GM10847 (cell line): ENCODE results near the gene CNDP2.

Experiments used
- POLR2A ChIP-seq: IDR thresholded peaks from 2 replicates; pipeline ENCODE4 v1.6.1; 2011; ENCODE audit not compliant: insufficient read length; ENCODE audit errors: extremely low read depth

Gene CNDP2

DNA sequence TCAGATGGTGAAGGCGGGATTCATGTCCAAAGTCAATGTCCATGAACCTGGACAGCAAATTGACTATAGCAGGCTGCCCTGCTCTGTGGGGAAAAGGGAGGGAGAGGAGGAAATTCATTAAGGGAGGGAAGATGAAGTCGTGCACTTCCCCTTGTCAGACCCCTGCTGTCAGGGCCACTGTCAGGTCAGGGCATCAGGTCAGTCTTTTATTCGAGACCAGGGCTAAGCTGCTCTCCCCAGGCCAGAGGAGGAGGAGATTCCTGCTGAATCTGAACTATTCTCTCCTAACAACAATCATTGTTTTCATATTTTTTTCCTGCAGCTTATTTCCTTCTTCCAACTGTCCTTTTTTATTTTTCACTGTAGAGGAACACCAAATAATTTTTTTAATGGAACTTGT lies 55.3 kb downstream of the CNDP2 start:
- TF ChIP-seq POLR2A = no peak

GRCh38 chr18:74551936-74552555 lies 55.9 kb downstream of the CNDP2 start:
- TF ChIP-seq POLR2A = no peak

DNA sequence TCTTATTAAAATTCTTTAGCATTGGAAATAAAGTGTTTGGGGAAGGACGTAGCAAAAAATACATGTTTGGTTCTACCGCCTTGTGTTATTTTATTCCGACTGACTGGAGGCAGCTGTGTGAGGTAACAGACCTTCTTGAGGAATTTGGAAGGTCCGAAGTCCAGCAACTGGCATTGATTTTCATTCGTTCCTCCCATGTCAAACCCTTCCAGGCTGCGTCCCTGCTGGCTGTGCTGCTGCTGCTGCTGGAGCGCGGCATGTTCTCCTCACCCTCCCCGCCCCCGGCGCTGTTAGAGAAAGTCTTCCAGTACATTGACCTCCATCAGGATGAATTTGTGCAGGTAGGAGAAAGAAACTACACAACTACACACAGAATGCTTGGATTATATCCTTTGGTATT lies 60.0 kb downstream of the CNDP2 start:
- TF ChIP-seq POLR2A = no peak

DNA sequence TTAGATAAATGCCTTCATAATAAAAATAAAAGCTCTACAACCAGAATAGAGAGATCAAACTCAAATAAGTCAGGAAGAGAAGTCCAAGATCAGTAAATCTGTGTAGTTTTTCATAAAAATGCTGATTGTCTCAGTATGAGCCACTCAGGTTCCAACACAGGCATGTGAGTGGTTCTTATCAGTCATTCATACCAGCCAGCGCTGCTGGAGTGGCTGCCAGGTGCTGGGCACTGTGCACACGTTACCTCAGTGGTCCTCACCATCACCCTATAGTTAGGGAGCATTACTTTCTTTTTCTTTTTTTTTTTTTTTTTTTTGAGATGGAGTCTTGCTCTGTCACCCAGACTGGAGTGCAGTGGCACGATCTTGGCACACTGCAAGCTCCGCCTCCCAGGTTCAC lies 61.9 kb downstream of the CNDP2 start:
- no peak for TF ChIP-seq POLR2A

- TF ChIP-seq POLR2A = no peak
These were observed 66.1 kb downstream of the CNDP2 start for GRCh38 chr18:74562131-74562730.

DNA sequence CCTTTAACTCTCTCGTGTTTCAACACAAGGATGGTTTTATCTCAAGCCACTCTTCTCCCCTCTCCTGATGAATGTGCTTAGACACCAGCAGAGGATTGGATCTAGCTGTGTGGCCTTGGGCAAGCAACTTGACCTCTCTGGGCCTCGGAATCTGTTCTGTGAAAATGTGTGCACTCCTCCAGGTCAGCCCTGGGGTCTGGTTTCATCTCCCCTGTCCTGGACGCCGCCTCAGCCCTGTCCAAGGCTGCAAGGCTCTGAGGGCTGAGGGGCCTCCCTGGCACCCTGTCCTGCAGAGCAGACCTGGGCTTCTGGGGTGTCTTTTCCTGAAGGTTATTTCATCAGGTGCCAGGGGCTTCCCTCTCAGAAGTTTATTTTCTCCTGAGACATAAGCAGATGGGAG lies 66.6 kb downstream of the CNDP2 start:
- TF ChIP-seq POLR2A = no peak

DNA sequence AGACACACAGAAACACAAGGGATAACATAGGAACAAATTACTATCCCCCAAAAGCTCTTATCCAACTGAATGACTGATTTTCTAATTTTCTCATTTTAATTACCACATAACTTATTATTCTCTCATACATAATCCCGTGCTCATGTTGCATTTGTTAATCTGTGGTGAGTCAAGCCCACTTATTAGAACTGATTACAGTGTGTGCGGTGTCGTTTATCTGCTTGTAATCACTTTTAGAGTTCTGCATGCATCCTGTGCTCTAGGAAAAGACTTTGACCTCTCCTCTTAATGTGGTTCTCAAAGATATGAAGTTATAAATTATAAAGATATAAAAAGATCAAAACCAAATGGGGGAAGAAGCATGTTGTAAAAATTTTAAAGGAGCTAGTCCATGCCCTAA lies 67.8 kb downstream of the CNDP2 start:
- TF ChIP-seq POLR2A = no peak

DNA sequence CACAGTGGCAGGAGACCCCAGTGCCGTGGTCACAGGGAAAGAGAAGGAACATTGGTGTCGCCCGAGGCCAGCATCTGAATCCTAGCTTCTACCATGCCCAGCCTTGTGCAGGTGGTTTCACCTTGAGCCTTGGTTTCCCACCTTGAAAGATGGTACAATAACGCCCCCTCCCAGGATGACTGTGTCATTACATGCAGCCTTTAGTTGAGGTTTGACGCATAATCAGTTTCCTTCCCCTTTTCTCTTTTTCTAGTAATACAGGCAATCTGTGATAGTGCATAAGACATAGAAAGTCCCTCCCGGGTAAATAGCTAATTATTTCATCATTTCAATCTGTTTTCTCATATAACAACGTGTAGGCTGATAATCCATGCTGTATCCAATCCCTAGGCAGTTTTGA lies 71.7 kb downstream of the CNDP2 start:
- TF ChIP-seq POLR2A = no peak

- no peak for TF ChIP-seq POLR2A
These were observed 73.2 kb downstream of the CNDP2 start for GRCh38 chr18:74569401-74569800.

- no peak for TF ChIP-seq POLR2A
These were observed 74.1 kb downstream of the CNDP2 start for GRCh38 chr18:74570266-74570665.

DNA sequence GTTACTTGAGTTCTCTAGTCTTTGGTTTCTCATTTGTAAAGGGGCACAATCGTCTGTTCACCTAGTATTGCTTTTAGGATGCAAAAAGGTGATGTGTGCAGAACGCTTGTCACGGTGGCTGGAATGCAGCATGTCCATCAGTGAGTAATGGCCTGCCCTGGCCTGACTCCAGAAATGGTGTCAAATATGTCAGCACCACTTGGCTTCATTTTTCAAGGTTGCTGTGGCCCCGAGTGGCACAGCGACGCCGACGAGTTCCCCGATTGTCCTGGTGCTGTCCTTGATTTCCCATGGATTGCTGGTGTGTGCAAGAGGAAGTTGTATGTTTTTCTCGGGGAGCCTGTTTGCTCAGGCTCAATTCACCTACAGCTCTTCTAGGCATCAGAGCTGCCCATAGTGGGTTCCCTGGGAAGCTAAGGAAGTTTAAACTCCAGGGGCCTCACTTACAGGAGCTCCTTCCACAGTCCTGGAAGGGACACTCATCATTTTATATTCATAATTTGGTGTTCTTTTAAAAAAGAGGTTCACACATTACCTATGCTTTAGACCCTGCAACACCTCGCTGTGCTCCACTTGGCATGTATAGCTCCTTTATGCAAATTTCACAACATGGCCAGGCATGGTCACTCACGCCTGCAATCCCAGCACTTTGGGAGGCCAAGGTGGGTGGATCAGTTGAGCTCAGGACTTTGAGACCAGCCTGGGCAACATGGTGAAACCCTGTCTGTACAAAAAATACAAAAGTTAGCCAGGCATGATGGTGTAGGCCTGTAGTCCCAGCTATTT lies 75.9 kb downstream of the CNDP2 start:
- no peak for TF ChIP-seq POLR2A

DNA sequence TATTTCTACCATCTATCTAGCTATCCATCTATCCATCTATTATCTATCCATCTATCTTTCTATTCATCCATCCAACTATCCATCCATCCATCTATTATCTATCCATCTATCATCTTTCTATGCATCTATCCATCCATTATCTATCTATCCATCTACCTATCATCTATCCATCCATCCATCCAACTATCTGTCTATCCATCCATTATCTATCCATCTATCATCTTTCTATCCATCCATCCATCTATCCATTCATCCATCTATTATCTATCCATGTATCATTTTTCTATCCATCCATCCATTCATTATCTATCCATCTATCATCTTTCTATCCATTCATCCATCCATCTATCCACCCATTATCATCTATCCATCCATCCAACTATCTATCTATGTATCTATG lies 76.9 kb downstream of the CNDP2 start:
- TF ChIP-seq POLR2A = no peak
